BLaER1 treated with 17β-estradiol and CSF1 and Interleukin-3, amounts not matched to agents 10 nM and 100 nM (cell line): Measurements from ENCODE around the gene MARK1.

Source experiments
- H3K27ac ChIP-seq, 11 experiments: shearing (Covaris generic); formaldehyde crosslinking; 2 replicates each; pipeline ENCODE4 v1.8.1; 2022
- H3K27me3 ChIP-seq, 11 experiments: shearing (Covaris generic); formaldehyde crosslinking; 2 replicates each; pipeline ENCODE4 v1.8.1; 2022
- H3K36me3 ChIP-seq, 11 experiments: shearing (Covaris generic); formaldehyde crosslinking; 2 replicates each; pipeline ENCODE4 v1.8.1; 2022
- H3K4me1 ChIP-seq, 10 experiments: shearing (Covaris generic); formaldehyde crosslinking; 2 replicates each; pipeline ENCODE4 v1.8.1; 2022
- H3K4me2 ChIP-seq, 11 experiments: shearing (Covaris generic); formaldehyde crosslinking; 2 replicates each; pipeline ENCODE4 v1.8.1; 2022
- H3K4me3 ChIP-seq, 10 experiments: shearing (Covaris generic); formaldehyde crosslinking; 2 replicates each; pipeline ENCODE4 v1.8.1; 2022
- H3K9ac ChIP-seq, 11 experiments: shearing (Covaris generic); formaldehyde crosslinking; 2 replicates each; pipeline ENCODE4 v1.8.1; 2022
- H3K9me3 ChIP-seq, 11 experiments: shearing (Covaris generic); formaldehyde crosslinking; replicated peaks in 1 of 11; 2 replicates each; pipeline ENCODE4 v1.8.1; 2022
- H4K20me1 ChIP-seq, 11 experiments: shearing (Covaris generic); formaldehyde crosslinking; 2 replicates each; pipeline ENCODE4 v1.8.1; 2022
- Cebpa-rat ChIP-seq, 11 experiments: shearing (Covaris generic); IDR thresholded peaks; 2 replicates each; pipeline ENCODE4 v1.8.1; 2022

The MARK1 gene

GRCh38 chr1:220689666-220690065 is 161.7 kb downstream of the MARK1 start:
- H3K4me3 ChIP-seq = peak overlapping the region in 9 of 10 experiments; percentile 56 to 71 (median 61); a peak in 15 of 20 replicates
- H3K4me2 ChIP-seq = peak overlapping the region; percentile 57 to 78 (median 70); a peak in 20 of 22 replicates
- H3K9ac ChIP-seq = no peak overlapping the region

GRCh38 chr1:220690140-220691052 is 162.5 kb downstream of the MARK1 start, which contains the start of gene C1orf115:
C1orf115 (plus strand) TSS chr1:220690363; CDS start chr1:220690403, 40 bp downstream.
- H3K9me3 ChIP-seq = peaks cover 9 to 17% (median 13%) of the 10 kb centered on the region in 11 experiments; a peak in 21 of 22 replicates
- H4K20me1 ChIP-seq = no peaks in the 10 kb centered on the region
- TF ChIP-seq Cebpa-rat (IDR thresholded peaks at IDR 0.05) = no peak
- no peaks in the 10 kb centered on the region for H3K36me3 ChIP-seq
- peak within 1 kb of the TSS; percentile 52 to 71 (median 60) for H3K4me3 ChIP-seq
- H3K9ac ChIP-seq = peak within 1 kb of the TSS in 9 of 11 experiments; percentile 42 to 66 (median 51); a peak in 14 of 22 replicates
- H3K27me3 ChIP-seq = peaks cover 18 to 26% (median 22%) of the 10 kb centered on the region in 11 experiments
- no peak within 1 kb of the TSS for H3K27ac ChIP-seq
- H3K4me1 ChIP-seq = peaks cover 0 to 7% (median 5%) of the 10 kb centered on the region in 10 experiments; a peak in 17 of 20 replicates
- H3K4me2 ChIP-seq = peak within 1 kb of the TSS; percentile 57 to 78 (median 70)

More at GRCh38 chr1:220689666-220690065, 161.7 kb downstream of the MARK1 start:
- Histone ChIP-seq H4K20me1 (no peaks in the 10 kb centered on the region), H3K27me3 (peaks cover 18 to 26% (median 22%) of the 10 kb centered on the region in 11 experiments), H3K36me3 (no peaks in the 10 kb centered on the region), H3K27ac (no peak overlapping the region), H3K9me3 (peaks cover 9 to 17% (median 13%) of the 10 kb centered on the region in 11 experiments; a peak in 21 of 22 replicates), H3K4me1 (peaks cover 0 to 14% (median 12%) of the 10 kb centered on the region in 10 experiments; a peak in 17 of 20 replicates)
- no peak for TF ChIP-seq Cebpa-rat (IDR thresholded peaks at IDR 0.05)

- peak overlapping the region in 2 of 11 experiments; percentile 71 to 77; a peak in 3 of 22 replicates for H3K4me2 ChIP-seq
- TF ChIP-seq Cebpa-rat (IDR thresholded peaks at IDR 0.05) = no peak
- H3K27ac ChIP-seq = no peak overlapping the region
- H3K36me3 ChIP-seq = no peaks in the 10 kb centered on the region
- no peaks in the 10 kb centered on the region for H3K4me1 ChIP-seq
- H3K4me3 ChIP-seq = no peak overlapping the region; a peak in 2 of 20 replicates
- H3K9ac ChIP-seq = no peak overlapping the region
- no peaks in the 10 kb centered on the region for H4K20me1 ChIP-seq
- H3K9me3 ChIP-seq = peaks cover 9 to 17% (median 13%) of the 10 kb centered on the region in 11 experiments; a peak in 21 of 22 replicates
- peaks cover 18 to 26% (median 22%) of the 10 kb centered on the region in 11 experiments for H3K27me3 ChIP-seq
Measured at GRCh38 chr1:220691053-220691684, 163.2 kb downstream of the MARK1 start.

GRCh38 chr1:220692436-220693228 is 164.7 kb downstream of the MARK1 start:
- no peak for TF ChIP-seq Cebpa-rat (IDR thresholded peaks at IDR 0.05)
- H3K4me1 ChIP-seq = no peaks in the 10 kb centered on the region
- peaks cover 18 to 26% (median 22%) of the 10 kb centered on the region in 11 experiments for H3K27me3 ChIP-seq

GRCh38 chr1:220694866-220695382 is 167.0 kb downstream of the MARK1 start:
- H4K20me1 ChIP-seq = no peaks in the 10 kb centered on the region
- H3K36me3 ChIP-seq = no peaks in the 10 kb centered on the region
- peaks cover 12 to 20% (median 14%) of the 10 kb centered on the region in 11 experiments for H3K27me3 ChIP-seq
- H3K4me1 ChIP-seq = peaks cover 0 to 13% (median 10%) of the 10 kb centered on the region in 10 experiments; a peak in 17 of 20 replicates
- no peak overlapping the region for H3K4me3 ChIP-seq
- TF ChIP-seq Cebpa-rat (IDR thresholded peaks at IDR 0.05) = no peak
- H3K4me2 ChIP-seq = no peak overlapping the region
- H3K9me3 ChIP-seq = peaks cover 7 to 11% (median 10%) of the 10 kb centered on the region in 11 experiments; a peak in 21 of 22 replicates
- no peak overlapping the region for H3K9ac ChIP-seq
- no peak overlapping the region for H3K27ac ChIP-seq

More at GRCh38 chr1:220692436-220693228, 164.7 kb downstream of the MARK1 start:
- Histone ChIP-seq H3K4me3 (no peak overlapping the region), H3K27ac (no peak overlapping the region), H4K20me1 (no peaks in the 10 kb centered on the region), H3K4me2 (no peak overlapping the region), H3K36me3 (no peaks in the 10 kb centered on the region), H3K9ac (no peak overlapping the region), H3K9me3 (peaks cover 9 to 17% (median 13%) of the 10 kb centered on the region in 11 experiments; a peak in 21 of 22 replicates)

GRCh38 chr1:220695426-220695825 is 167.5 kb downstream of the MARK1 start:
- Histone ChIP-seq H3K4me2 (no peak overlapping the region), H3K36me3 (no peaks in the 10 kb centered on the region), H3K9ac (no peak overlapping the region), H3K9me3 (peaks cover 2 to 6% (median 5%) of the 10 kb centered on the region in 11 experiments; a peak in 18 of 22 replicates), H3K27me3 (peaks cover 7 to 15% (median 9%) of the 10 kb centered on the region in 11 experiments), H3K4me1 (peaks cover 0 to 18% (median 15%) of the 10 kb centered on the region in 10 experiments; a peak in 17 of 20 replicates), H4K20me1 (no peaks in the 10 kb centered on the region), H3K27ac (no peak overlapping the region), H3K4me3 (no peak overlapping the region)
- no peak for TF ChIP-seq Cebpa-rat (IDR thresholded peaks at IDR 0.05)

- Histone ChIP-seq H3K9ac (no peak overlapping the region), H3K4me1 (peaks cover 0 to 26% (median 24%) of the 10 kb centered on the region in 10 experiments; a peak in 17 of 20 replicates), H4K20me1 (no peaks in the 10 kb centered on the region), H3K27me3 (peaks cover 0 to 6% (median under 1%) of the 10 kb centered on the region in 11 experiments; a peak in 9 of 22 replicates), H3K9me3 (no peaks in the 10 kb centered on the region), H3K27ac (no peak overlapping the region), H3K4me2 (no peak overlapping the region), H3K4me3 (no peak overlapping the region), H3K36me3 (no peaks in the 10 kb centered on the region)
- no peak for TF ChIP-seq Cebpa-rat (IDR thresholded peaks at IDR 0.05)
Measured at GRCh38 chr1:220696226-220696862, 168.4 kb downstream of the MARK1 start.
